GM19239 (cell line): ENCODE measurements around the gene TM6SF1.
"Not testable (repeated sequence)": the region's sequence is repeated elsewhere in the genome, so short reads cannot be mapped to it uniquely, and the experiment has no call there.

ENCODE experiments used
- DNase-seq: peaks from one replicate; pipeline ENCODE4 v3.0.0; 2011; ENCODE audit warnings: low spot score; ENCODE audit not compliant: insufficient read length
- FAIRE-seq: peaks from 2 replicates; lab custom pipeline; 2011; peaks lifted over from hg19 to GRCh38; lab: Jason Lieb, UNC

The TM6SF1 gene

GRCh38 chr15:83085864-83086552, 21.4 kb upstream of the TM6SF1 start:
- DNase-seq, FAIRE-seq: not testable (repeated sequence)

- FAIRE-seq (no peak), DNase-seq (no peak)
Observed at GRCh38 chr15:83087576-83087975, 19.9 kb upstream of the TM6SF1 start.

GRCh38 chr15:83088876-83089275, 18.6 kb upstream of the TM6SF1 start:
- DNase-seq, result no peak
- no peak for FAIRE-seq

- no peak for DNase-seq
- FAIRE-seq, result no peak
Observed at GRCh38 chr15:83090465-83090864, 17.0 kb upstream of the TM6SF1 start.

- DNase-seq, FAIRE-seq: not testable (repeated sequence)
Observed at GRCh38 chr15:83091965-83092308, 15.5 kb upstream of the TM6SF1 start.

- FAIRE-seq (no peak), DNase-seq (no peak)
Observed at GRCh38 chr15:83092309-83092976, 15.0 kb upstream of the TM6SF1 start.

GRCh38 chr15:83094583-83094982, 12.9 kb upstream of the TM6SF1 start:
- DNase-seq (no peak), FAIRE-seq (no peak)

- DNase-seq (no peak), FAIRE-seq (no peak)
Observed at GRCh38 chr15:83098079-83098478, 9.4 kb upstream of the TM6SF1 start.

- DNase-seq (no peak), FAIRE-seq (no peak)
Observed at GRCh38 chr15:83099290-83099689, 8.2 kb upstream of the TM6SF1 start.

GRCh38 chr15:83100097-83100646, 7.3 kb upstream of the TM6SF1 start:
- FAIRE-seq (no peak), DNase-seq (no peak)

- FAIRE-seq, result no peak
- no peak for DNase-seq
Observed at GRCh38 chr15:83102346-83102745, 5.1 kb upstream of the TM6SF1 start.

GRCh38 chr15:83104141-83104540, 3.3 kb upstream of the TM6SF1 start:
- DNase-seq (no peak), FAIRE-seq (no peak)

GRCh38 chr15:83105440-83105839, 2.0 kb upstream of the TM6SF1 start:
- FAIRE-seq, result no peak
- no peak for DNase-seq

- no peak for FAIRE-seq
- no peak for DNase-seq
Observed at GRCh38 chr15:83107841-83108181, 366 bp downstream of the TM6SF1 start.

- DNase-seq, result peak; percentile 55
- FAIRE-seq, result no peak
Observed at GRCh38 chr15:83108266-83109219, 1.1 kb downstream of the TM6SF1 start.

- FAIRE-seq (no peak), DNase-seq (no peak)
Observed at GRCh38 chr15:83109532-83109931, 2.1 kb downstream of the TM6SF1 start.

GRCh38 chr15:83110381-83110780, 2.9 kb downstream of the TM6SF1 start:
- FAIRE-seq (no peak), DNase-seq (no peak)

GRCh38 chr15:83111149-83111548, 3.7 kb downstream of the TM6SF1 start:
- DNase-seq (no peak), FAIRE-seq (no peak)

GRCh38 chr15:83112233-83112955, 4.9 kb downstream of the TM6SF1 start:
- no peak for DNase-seq
- no peak for FAIRE-seq

GRCh38 chr15:83112956-83113299, 5.5 kb downstream of the TM6SF1 start:
- DNase-seq, result no peak
- no peak for FAIRE-seq
